Left ventricle myocardium inferior (tissue), 1 donor: ENCODE data around the gene IGSF22. TPM values are rescaled to one million over a fixed set of nuclear protein-coding genes. Genes with fewer than 3 reads are reported as not detected.

ENCODE experiments used
- DNase-seq: peaks from one replicate; pipeline ENCODE4 v3.0.0-alpha.2; 2020
- H3K27ac ChIP-seq: fragments of 200-600 bp; replicated peaks from 2 replicates; pipeline ENCODE4 v1.8.0; 2021
- H3K27me3 ChIP-seq: fragments of 200-600 bp; 2 replicates; pipeline ENCODE4 v1.8.0; 2021; ENCODE audit warnings: low read depth
- H3K36me3 ChIP-seq: fragments of 200-600 bp; 2 replicates; pipeline ENCODE4 v1.8.0; 2021
- H3K4me1 ChIP-seq: fragments of 200-600 bp; 2 replicates; pipeline ENCODE4 v1.8.0; 2021
- H3K4me3 ChIP-seq: fragments of 200-600 bp; 2 replicates; pipeline ENCODE4 v1.8.0; 2021; ENCODE audit warnings: mild to moderate bottlenecking, moderate library complexity
- H3K9me3 ChIP-seq: fragments of 200-600 bp; replicated peaks from 2 replicates; pipeline ENCODE4 v1.8.0; 2021
- intact Hi-C: fragments of 100-400 bp; cut with micrococcal nuclease; formaldehyde crosslinking; loops from one replicate; pipeline ENCODE4 v1.11.0; 2022
- total RNA-seq: library from RNA; stranded (reverse); fragmentation: NEBNext Ultra II Directional; extraction: Animal tissue kit (Norgen Biotek cat#: 25700); gene quantifications from one replicate; pipeline ENCODE4 v1.2.1, GENCODE V29; 2021
- TF ChIP-seq, protein P1 (sequence below): fragments of 200-600 bp; IDR thresholded peaks from 2 replicates; pipeline ENCODE4 v1.8.0; 2021; ENCODE audit warnings: antibody characterized with exemption, mild to moderate bottlenecking, borderline replicate concordance
- donor health status: DM: no; HTN: yes; CAD: no; lungs with severe emphysema.

Gene IGSF22
- total RNA-seq, 1 donor from 2014 or later: 0.49 TPM

GRCh38 chr11:18737642-18738041 is 11.7 kb upstream of the IGSF22 start:
- TF ChIP-seq, protein P1, sequence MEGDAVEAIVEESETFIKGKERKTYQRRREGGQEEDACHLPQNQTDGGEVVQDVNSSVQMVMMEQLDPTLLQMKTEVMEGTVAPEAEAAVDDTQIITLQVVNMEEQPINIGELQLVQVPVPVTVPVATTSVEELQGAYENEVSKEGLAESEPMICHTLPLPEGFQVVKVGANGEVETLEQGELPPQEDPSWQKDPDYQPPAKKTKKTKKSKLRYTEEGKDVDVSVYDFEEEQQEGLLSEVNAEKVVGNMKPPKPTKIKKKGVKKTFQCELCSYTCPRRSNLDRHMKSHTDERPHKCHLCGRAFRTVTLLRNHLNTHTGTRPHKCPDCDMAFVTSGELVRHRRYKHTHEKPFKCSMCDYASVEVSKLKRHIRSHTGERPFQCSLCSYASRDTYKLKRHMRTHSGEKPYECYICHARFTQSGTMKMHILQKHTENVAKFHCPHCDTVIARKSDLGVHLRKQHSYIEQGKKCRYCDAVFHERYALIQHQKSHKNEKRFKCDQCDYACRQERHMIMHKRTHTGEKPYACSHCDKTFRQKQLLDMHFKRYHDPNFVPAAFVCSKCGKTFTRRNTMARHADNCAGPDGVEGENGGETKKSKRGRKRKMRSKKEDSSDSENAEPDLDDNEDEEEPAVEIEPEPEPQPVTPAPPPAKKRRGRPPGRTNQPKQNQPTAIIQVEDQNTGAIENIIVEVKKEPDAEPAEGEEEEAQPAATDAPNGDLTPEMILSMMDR: no peak
- H3K9me3 ChIP-seq: no peaks in the 10 kb centered on the region
- intact Hi-C loops: no loop called here

GRCh38 chr11:18736590-18737148 is 10.7 kb upstream of the IGSF22 start:
- H3K27me3 ChIP-seq: peaks cover 25% of the 10 kb centered on the region
- no peak overlapping the region for H3K4me3 ChIP-seq
- H3K4me1 ChIP-seq: no peaks in the 10 kb centered on the region
- no peak for DNase-seq
- no peak overlapping the region for H3K27ac ChIP-seq
- no peaks in the 10 kb centered on the region for H3K9me3 ChIP-seq
- intact Hi-C loops: no loop called here
- no peaks in the 10 kb centered on the region for H3K36me3 ChIP-seq
- TF ChIP-seq, protein P1: no peak

More at GRCh38 chr11:18737642-18738041, 11.7 kb upstream of the IGSF22 start:
- Histone ChIP-seq H3K27ac (no peak overlapping the region), H3K36me3 (no peaks in the 10 kb centered on the region), H3K4me1 (no peaks in the 10 kb centered on the region), H3K27me3 (peaks cover 25% of the 10 kb centered on the region), H3K4me3 (no peak overlapping the region)
- no peak for DNase-seq

DNA sequence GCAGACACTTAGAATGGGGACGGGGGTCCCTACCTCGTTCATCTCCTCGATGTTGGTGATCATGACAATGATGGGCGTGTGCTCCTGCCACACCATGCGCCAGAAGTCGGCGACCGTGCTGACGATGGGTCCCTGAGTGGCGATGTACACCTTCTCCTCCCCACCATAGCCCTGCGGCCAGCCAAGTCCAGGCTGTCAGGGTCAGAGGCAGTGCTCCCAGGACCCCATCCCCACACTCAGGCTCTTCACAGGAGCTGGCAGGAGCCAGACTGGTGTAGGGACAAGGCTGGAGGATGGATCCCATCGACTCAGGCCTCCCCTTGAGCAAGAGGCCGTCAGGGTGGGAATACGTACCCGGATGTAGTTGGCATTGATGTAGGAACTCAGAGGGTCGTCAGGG is 7.2 kb upstream of the IGSF22 start:
- H3K36me3 ChIP-seq: no peaks in the 10 kb centered on the region
- no peaks in the 10 kb centered on the region for H3K9me3 ChIP-seq
- H3K4me1 ChIP-seq: no peaks in the 10 kb centered on the region
- H3K4me3 ChIP-seq: no peak overlapping the region
- intact Hi-C loops: no loop called here
- TF ChIP-seq, protein P1: no peak
- no peak for DNase-seq
- no peak overlapping the region for H3K27ac ChIP-seq
- peaks cover 19% of the 10 kb centered on the region for H3K27me3 ChIP-seq

- no peaks in the 10 kb centered on the region for H3K9me3 ChIP-seq
- H3K4me3 ChIP-seq: no peak overlapping the region
- H3K27me3 ChIP-seq: peaks cover 11% of the 10 kb centered on the region
- peak; percentile 55 for DNase-seq
- no peak overlapping the region for H3K27ac ChIP-seq
- intact Hi-C loops: no loop called here
- peaks cover 7% of the 10 kb centered on the region for H3K4me1 ChIP-seq
- TF ChIP-seq, protein P1: peak; percentile 98
- H3K36me3 ChIP-seq: no peaks in the 10 kb centered on the region
Measured at GRCh38 chr11:18731949-18732821, 6.2 kb upstream of the IGSF22 start.

GRCh38 chr11:18731441-18731840 is 5.5 kb upstream of the IGSF22 start:
- Histone ChIP-seq H3K27ac (no peak overlapping the region), H3K9me3 (no peaks in the 10 kb centered on the region), H3K27me3 (peaks cover 4% of the 10 kb centered on the region), H3K4me3 (no peak overlapping the region), H3K36me3 (no peaks in the 10 kb centered on the region), H3K4me1 (peaks cover 7% of the 10 kb centered on the region)
- DNase-seq: no peak
- intact Hi-C loops: no loop called here
- TF ChIP-seq, protein P1: no peak
